AG04449 (cell line): ENCODE data around the gene CDCA5.

Experiments used
- CTCF ChIA-PET: fragments of 350-600 bp; formaldehyde crosslinking; extraction: SDS; loops from one replicate; lab custom pipeline; 2021; ENCODE audit warnings: antibody characterized with exemption; lab: Yijun Ruan, JAX
- POLR2A ChIA-PET: fragments of 400-600, 350-600 bp; formaldehyde crosslinking; extraction: SDS; loops from one replicate; lab custom pipeline; 2020; ENCODE audit warnings: antibody characterized with exemption, inconsistent platforms; lab: Yijun Ruan, JAX
- DNase-seq: peaks from one replicate; pipeline ENCODE4 v3.0.0-alpha.2; 2010; ENCODE audit warnings: low read depth, low spot score
- H3K4me3 ChIP-seq: 2 replicates; pipeline ENCODE4 v1.5.1; 2011; ENCODE audit warnings: low read depth, mild to moderate bottlenecking, control low read depth, low read length
- CTCF ChIP-seq: IDR thresholded peaks from one replicate; pipeline ENCODE4 v1.5.1; 2011; ENCODE audit warnings: mild to moderate bottlenecking, moderate library complexity, low read length, control low read depth, inconsistent platforms; ENCODE audit not compliant: insufficient read depth; ENCODE audit errors: missing control alignments

The CDCA5 gene

DNA sequence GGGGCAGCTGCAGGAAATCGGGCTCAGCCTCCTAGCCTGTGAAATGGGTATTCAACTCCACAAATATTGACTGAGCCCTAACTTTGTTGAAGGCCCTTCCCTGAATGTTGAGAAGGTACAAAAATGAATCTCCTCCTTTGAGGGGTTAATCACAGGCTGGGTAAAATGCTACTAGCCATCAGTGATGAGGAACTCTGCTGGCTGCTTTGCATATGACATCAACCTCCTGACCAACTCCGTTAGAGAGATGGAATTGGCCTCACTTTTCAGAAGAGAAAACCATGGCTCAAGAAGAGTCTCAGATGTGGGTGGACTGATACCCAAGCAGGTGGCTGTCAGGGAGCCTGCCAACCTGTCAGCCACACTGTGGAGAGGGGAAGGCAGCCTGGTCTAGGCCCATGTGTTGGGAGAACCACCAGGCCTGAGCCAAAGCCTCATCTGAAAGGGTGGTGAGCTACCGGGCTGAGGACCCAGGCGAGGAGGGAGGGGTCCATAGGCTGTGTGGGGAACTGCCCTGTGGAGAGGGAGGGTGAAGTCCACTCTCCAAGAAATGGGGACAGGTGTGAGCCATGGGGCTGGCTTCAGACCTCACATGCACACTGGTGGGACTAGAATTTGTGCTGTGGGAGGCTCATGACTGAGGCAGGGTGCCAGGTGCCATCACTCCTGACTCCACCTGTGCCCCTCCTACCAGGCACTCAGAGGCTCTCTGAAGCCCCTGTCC, 11.8 kb downstream of the CDCA5 start:
- ChIA-PET CTCF (no interaction called here), POLR2A (no interaction called here)
- no peak for DNase-seq
- TF ChIP-seq CTCF: no peak
- H3K4me3 ChIP-seq: no peak overlapping the region

DNA sequence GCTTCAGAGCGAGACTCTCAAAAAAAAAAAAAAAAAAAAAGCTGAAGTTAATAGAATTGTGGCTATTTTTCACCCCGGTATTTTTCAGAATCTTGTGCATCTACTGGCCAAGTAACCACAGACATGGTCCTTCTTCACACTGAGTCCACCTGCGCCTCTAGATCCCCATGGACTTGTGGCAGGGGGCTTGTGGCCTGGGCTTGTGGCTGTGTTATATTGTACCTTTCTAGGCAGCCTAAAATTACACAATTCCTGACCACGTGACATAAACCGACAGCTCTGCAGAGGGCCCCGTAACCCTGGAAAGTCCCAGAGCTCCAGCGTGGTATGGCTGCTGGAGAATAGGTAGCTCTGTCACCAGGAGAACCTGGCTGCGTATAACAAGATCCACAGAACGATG, 14.6 kb downstream of the CDCA5 start:
- H3K4me3 ChIP-seq: no peak overlapping the region
- POLR2A ChIA-PET: no interaction called here
- CTCF ChIA-PET: interaction anchor here (1.3 to 1.8 kb wide), 2 partner anchors 10 to 42 kb away, joined by 4 to 7 read pairs; partner anchors contain the start of gene TM7SF2
- DNase-seq: no peak
- TF ChIP-seq CTCF: no peak

DNA sequence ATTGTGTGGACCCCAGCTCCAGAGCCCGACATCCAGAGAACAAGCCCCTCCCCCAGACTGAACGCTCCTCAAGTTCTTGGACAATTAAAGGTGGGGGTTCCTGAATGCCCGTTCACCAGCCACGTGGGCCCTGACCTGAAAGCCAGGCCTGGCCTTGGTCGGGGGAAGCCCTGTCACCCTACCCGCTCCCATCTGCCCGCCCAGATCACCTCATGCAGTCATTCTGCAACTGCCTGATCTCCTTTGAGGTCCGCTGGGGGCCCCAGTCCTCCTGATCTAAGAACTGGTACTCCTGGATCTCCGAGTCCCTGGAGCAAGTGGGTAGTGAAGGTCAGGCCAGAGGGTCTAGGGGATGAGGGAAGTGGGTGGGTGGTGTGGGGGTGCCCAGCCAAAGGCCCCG, 16.4 kb downstream of the CDCA5 start:
- DNase-seq: no peak
- H3K4me3 ChIP-seq: no peak overlapping the region
- TF ChIP-seq CTCF: no peak
- ChIA-PET CTCF (no interaction called here), POLR2A (no interaction called here)

DNA sequence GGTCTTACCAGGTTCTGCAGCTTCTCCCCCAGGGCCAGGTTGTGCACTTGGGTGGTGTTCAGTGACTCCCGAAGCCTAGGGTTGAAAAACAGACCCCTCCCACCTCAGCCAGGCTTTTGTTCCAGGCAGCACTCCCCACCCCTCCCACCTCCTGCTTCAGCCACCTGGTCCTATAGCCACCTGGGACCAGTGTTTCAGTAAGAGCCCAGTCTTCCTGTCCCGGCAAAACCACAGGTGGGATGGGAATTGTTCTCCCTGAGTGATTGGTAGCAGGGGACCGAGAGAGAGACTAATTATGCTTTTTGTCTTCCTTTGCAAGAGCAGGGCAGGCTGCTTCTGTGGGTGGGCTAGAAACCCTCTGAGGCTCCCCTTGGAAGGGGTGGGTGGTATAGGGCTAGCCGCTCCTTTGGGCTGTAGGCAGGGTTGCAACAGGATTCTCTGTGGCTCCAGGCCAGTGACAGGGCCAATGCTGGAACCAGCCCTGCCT, 17.0 kb downstream of the CDCA5 start:
- DNase-seq: no peak
- H3K4me3 ChIP-seq: no peak overlapping the region
- POLR2A ChIA-PET: no interaction called here
- CTCF ChIA-PET: interaction anchor here (0.8 to 1.3 kb wide), 2 partner anchors 9 to 52 kb away, joined by 3 read pairs; no protein-coding TSS in a partner anchor
- TF ChIP-seq CTCF: no peak

- CTCF ChIA-PET: interaction anchor here (0.8 to 1.3 kb wide), 2 partner anchors 10 to 52 kb away, joined by 3 read pairs; no protein-coding TSS in a partner anchor
- POLR2A ChIA-PET: no interaction called here
- no peak for DNase-seq
- H3K4me3 ChIP-seq: no peak overlapping the region
- no peak for TF ChIP-seq CTCF
Measured at GRCh38 chr11:65066315-65066714, 17.5 kb downstream of the CDCA5 start.

GRCh38 chr11:65065851-65066250, 18.0 kb downstream of the CDCA5 start:
- ChIA-PET POLR2A (no interaction called here), CTCF (interaction anchor here (0.8 to 1.3 kb wide), 2 partner anchors 10 to 51 kb away, joined by 3 read pairs; no protein-coding TSS in a partner anchor)
- TF ChIP-seq CTCF: no peak
- no peak overlapping the region for H3K4me3 ChIP-seq
- no peak for DNase-seq
